ENCODE measurements around the gene C8B. TPM values are rescaled to one million over a fixed set of nuclear protein-coding genes. Genes with fewer than 3 reads are reported as not detected.

C8B gene
- total RNA-seq, 1 donor from 2014 or later: 0.26 TPM

- Mint-ChIP-seq H3K27ac (no peak overlapping the region), H3K27me3 (peaks cover 2% of the 10 kb centered on the region), H3K4me1 (ENCODE audit: low read depth) (peaks cover 23% of the 10 kb centered on the region), H3K36me3 (ENCODE audit: insufficient read depth) (no peaks in the 10 kb centered on the region), H3K4me3 (ENCODE audit: low read depth) (no peak overlapping the region), H3K9me3 (ENCODE audit: low read depth) (no peaks in the 10 kb centered on the region)
- no peak for TF ChIP-seq CTCF (IDR thresholded peaks at IDR 0.05; ENCODE audit: unreplicated experiment)
- no peak for DNase-seq (ENCODE audit: low spot score, unreplicated experiment)
Measured at GRCh38 chr1:56966698-56966999, 834 bp upstream of the C8B start.

GRCh38 chr1:56965191-56965590 is 624 bp downstream of the C8B start:
- TF ChIP-seq CTCF (IDR thresholded peaks at IDR 0.05; ENCODE audit: unreplicated experiment): no peak
- DNase-seq (ENCODE audit: low spot score, unreplicated experiment): no peak
- no peak overlapping the region for H3K4me3 Mint-ChIP-seq (ENCODE audit: low read depth)
- no peaks in the 10 kb centered on the region for H3K9me3 Mint-ChIP-seq (ENCODE audit: low read depth)
- H3K27me3 Mint-ChIP-seq: no peaks in the 10 kb centered on the region
- peaks cover 19% of the 10 kb centered on the region for H3K4me1 Mint-ChIP-seq (ENCODE audit: low read depth)
- H3K36me3 Mint-ChIP-seq (ENCODE audit: insufficient read depth): no peaks in the 10 kb centered on the region
- H3K27ac Mint-ChIP-seq: no peak overlapping the region

- Mint-ChIP-seq H3K4me3 (ENCODE audit: low read depth) (no peak overlapping the region), H3K27me3 (no peaks in the 10 kb centered on the region), H3K4me1 (ENCODE audit: low read depth) (peaks cover 18% of the 10 kb centered on the region), H3K36me3 (ENCODE audit: insufficient read depth) (no peaks in the 10 kb centered on the region), H3K27ac (no peak overlapping the region), H3K9me3 (ENCODE audit: low read depth) (no peaks in the 10 kb centered on the region)
- no peak for DNase-seq (ENCODE audit: low spot score, unreplicated experiment)
- no peak for TF ChIP-seq CTCF (IDR thresholded peaks at IDR 0.05; ENCODE audit: unreplicated experiment)
Measured at GRCh38 chr1:56964349-56965017, 1.3 kb downstream of the C8B start.

GRCh38 chr1:56963667-56964066 is 2.1 kb downstream of the C8B start:
- H3K4me3 Mint-ChIP-seq (ENCODE audit: low read depth): no peak overlapping the region
- H3K27ac Mint-ChIP-seq: no peak overlapping the region
- no peak for DNase-seq (ENCODE audit: low spot score, unreplicated experiment)
- peaks cover 17% of the 10 kb centered on the region for H3K4me1 Mint-ChIP-seq (ENCODE audit: low read depth)
- no peak for TF ChIP-seq CTCF (IDR thresholded peaks at IDR 0.05; ENCODE audit: unreplicated experiment)
- H3K27me3 Mint-ChIP-seq: no peaks in the 10 kb centered on the region
- no peaks in the 10 kb centered on the region for H3K9me3 Mint-ChIP-seq (ENCODE audit: low read depth)
- H3K36me3 Mint-ChIP-seq (ENCODE audit: insufficient read depth): no peaks in the 10 kb centered on the region

- TF ChIP-seq CTCF (IDR thresholded peaks at IDR 0.05; ENCODE audit: unreplicated experiment): no peak
- H3K4me3 Mint-ChIP-seq (ENCODE audit: low read depth): no peak overlapping the region
Measured at GRCh38 chr1:56961426-56961825, 4.4 kb downstream of the C8B start.

More at GRCh38 chr1:56961426-56961825, 4.4 kb downstream of the C8B start:
- H3K4me1 Mint-ChIP-seq (ENCODE audit: low read depth): peaks cover 20% of the 10 kb centered on the region
- no peak for DNase-seq (ENCODE audit: low spot score, unreplicated experiment)
- H3K9me3 Mint-ChIP-seq (ENCODE audit: low read depth): no peaks in the 10 kb centered on the region
- H3K27ac Mint-ChIP-seq: no peak overlapping the region
- no peaks in the 10 kb centered on the region for H3K27me3 Mint-ChIP-seq
- no peaks in the 10 kb centered on the region for H3K36me3 Mint-ChIP-seq (ENCODE audit: insufficient read depth)
